SJCRH30 (cell line): ENCODE results near the gene GNAI3. TPM values are rescaled to one million over a fixed set of nuclear protein-coding genes. Genes with fewer than 3 reads are reported as not detected.
A peak's percentile ranks its signal among the peaks of the same experiment; 100 is the strongest.

ENCODE experiments used
- DNase-seq, 2 experiments: peaks; one replicate each; pipeline ENCODE4 v3.0.0-alpha.2; 2015 to 2020
- H3K27ac ChIP-seq: fragments of 250-450 bp; sonication (Bioruptor Pico); 2 replicates; pipeline ENCODE4 v1.5.1; 2020; ENCODE audit warnings: mild to moderate bottlenecking, moderate library complexity
- H3K27me3 ChIP-seq: fragments of 250-450 bp; sonication (Bioruptor Pico); 2 replicates; pipeline ENCODE4 v1.5.1; 2020; ENCODE audit warnings: mild to moderate bottlenecking, moderate library complexity
- H3K36me3 ChIP-seq: fragments of 250-450 bp; sonication (Bioruptor Pico); 2 replicates; pipeline ENCODE4 v1.5.1; 2020; ENCODE audit warnings: mild to moderate bottlenecking, moderate library complexity
- H3K4me1 ChIP-seq: fragments of 250-450 bp; sonication (Bioruptor Pico); 2 replicates; pipeline ENCODE4 v1.5.1; 2020; ENCODE audit warnings: mild to moderate bottlenecking, moderate library complexity
- H3K4me3 ChIP-seq: fragments of 250-450 bp; sonication (Bioruptor Pico); 2 replicates; pipeline ENCODE4 v1.5.1; 2020; ENCODE audit warnings: mild to moderate bottlenecking, moderate library complexity
- H3K9me3 ChIP-seq: fragments of 250-450 bp; sonication (Bioruptor Pico); replicated peaks from 2 replicates; pipeline ENCODE4 v1.5.1; 2020; ENCODE audit warnings: mild to moderate bottlenecking, moderate library complexity
- total RNA-seq: library from RNA; depleted of rRNA; stranded (reverse); fragments of >200 nt; shearing (Covaris generic); gene quantifications from 2 replicates; pipeline ENCODE4 v1.2.3, GENCODE V29; 2014

Gene GNAI3
- total RNA-seq, 1 experiment from 2014 or later, result 13.4 TPM

DNA sequence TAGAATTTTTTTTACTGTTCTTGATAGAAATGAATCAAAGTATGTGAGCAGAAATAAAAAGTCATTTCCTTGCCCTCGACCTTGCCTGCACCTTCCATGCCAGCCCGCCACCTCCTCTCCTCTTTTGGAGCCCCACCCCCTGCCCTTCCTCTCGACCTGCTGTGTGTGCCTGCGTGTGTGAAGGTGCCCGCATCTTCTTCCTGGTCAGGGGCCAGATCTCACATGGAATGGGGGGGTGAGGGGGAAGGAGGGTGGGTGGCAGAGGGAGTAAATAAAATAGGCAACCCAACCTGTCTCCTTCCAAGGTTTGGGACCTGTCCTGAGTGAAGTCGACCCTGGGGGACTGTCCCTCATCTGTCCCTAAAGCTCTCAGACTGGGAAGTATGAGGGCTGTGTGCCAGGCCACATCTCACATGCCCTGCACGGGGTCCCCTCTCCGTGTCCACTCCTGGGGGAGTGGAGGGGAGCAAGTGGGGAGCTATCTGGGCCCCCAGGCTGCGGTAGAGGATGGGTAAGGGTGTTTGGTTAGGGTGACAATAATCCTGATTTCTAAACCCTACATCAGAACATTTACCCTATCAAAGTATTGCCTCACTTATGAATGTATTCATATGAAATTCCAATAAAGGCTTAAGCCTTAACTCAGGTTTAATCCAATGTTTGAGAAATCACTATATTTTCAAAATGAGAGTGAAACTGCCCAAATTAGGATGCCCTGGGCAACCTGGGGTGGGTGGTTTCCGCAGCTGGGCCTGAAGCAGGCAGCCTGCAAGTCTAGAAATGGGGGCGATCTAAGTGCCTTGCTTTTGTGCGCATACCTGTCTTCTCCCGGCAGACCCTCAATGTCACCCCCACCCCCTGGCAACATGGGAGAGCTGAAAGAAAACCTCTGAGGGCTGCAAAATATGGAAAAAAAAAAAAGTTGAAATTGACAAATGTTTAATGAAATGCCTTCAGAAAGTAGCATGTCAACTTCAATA lies 86.6 kb downstream of the GNAI3 start:
- H3K9me3 ChIP-seq, result no peaks in the 10 kb centered on the region
- H3K27me3 ChIP-seq, result no peaks in the 10 kb centered on the region
- no peak overlapping the region for H3K27ac ChIP-seq
- H3K4me3 ChIP-seq, result no peak overlapping the region
- DNase-seq, result no peak
- peaks cover 26% of the 10 kb centered on the region for H3K4me1 ChIP-seq
- peaks cover 4% of the 10 kb centered on the region for H3K36me3 ChIP-seq

DNA sequence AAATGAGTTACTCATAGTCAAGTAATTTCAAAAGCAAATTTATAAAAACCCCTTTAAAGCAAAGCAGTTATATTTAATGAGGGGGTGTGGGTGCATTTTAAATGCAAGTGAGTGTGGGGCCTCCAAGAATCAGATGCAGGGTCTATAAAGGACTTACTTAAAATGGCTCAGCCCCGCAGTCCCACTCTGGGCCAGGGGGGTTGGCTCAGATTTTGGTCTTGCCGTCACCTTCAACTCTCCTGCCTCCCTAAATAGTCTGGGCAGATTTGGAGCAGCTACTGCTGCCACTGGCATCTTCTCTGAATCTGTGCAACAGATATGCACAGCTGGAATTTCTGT lies 87.4 kb downstream of the GNAI3 start:
- Histone ChIP-seq H3K27ac (no peak overlapping the region), H3K27me3 (0 out of 2 replicates have a peak, but pooled peaks cover 3% of the 10 kb centered on the region), H3K36me3 (peaks cover 4% of the 10 kb centered on the region)

DNA sequence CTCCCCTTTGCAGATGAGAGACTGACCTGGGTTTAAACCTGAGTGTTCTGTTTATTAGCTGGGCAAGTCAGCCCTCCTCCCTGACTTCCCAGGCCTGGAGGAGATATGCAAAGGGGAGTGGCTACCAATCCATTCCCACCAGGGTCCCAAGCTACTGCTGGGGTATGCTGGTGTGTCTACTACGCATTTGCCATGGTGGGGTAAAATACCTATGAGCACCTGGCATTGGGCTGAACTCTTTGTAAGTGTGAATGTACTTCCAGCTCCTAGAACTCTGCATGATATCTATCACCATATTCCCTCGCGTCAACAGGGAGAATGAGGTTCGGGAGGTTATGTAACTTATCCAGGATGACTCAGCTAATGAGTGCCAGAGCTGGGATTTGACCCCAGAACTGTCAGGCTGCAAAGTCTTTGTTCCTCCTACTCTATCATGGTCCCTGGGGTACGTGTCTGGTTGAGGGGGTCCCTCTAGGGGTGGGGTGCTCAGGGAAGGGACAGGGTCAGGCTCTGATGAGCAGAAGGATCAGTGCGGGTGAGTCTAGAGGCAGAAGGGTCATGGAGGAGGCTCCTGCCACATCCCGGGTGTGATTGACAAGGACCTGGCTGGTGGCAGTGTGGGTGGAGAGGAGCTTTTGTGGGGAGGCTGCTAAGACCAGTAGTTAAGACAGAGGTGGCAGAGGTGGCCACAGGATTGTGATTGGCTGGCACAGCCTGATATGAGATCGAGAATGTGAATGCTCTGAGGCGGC lies 88.0 kb downstream of the GNAI3 start:
- no peak overlapping the region for H3K27ac ChIP-seq

More for the DNA sequence above, 87.4 kb downstream of the GNAI3 start:
- no peaks in the 10 kb centered on the region for H3K9me3 ChIP-seq
- peaks cover 26% of the 10 kb centered on the region for H3K4me1 ChIP-seq
- H3K4me3 ChIP-seq, result no peak overlapping the region
- DNase-seq, result no peak

DNA sequence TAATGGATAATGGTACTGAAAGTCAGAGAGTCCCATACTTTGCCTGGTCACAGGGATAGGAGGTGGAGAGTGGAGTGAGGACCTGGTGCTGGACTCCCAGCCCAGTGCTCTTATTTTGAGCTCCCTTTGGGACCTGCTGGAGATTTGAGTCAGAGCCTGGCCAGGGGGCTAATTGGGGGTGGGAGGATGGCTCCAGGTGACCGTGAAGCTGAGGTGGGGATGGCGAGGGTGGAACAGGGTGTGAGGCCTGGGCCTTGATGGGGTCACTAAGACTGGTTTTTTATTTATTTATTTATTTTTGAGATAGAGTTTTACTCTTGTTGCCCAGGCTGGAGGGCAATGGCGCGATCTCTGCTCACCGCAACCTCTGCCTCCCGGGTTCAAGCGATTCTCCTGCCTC lies 89.0 kb downstream of the GNAI3 start:
- Histone ChIP-seq H3K4me1 (peaks cover 19% of the 10 kb centered on the region), H3K27ac (no peak overlapping the region), H3K4me3 (no peak overlapping the region), H3K9me3 (no peaks in the 10 kb centered on the region), H3K36me3 (no peaks in the 10 kb centered on the region), H3K27me3 (0 out of 2 replicates have a peak, but pooled peaks cover 3% of the 10 kb centered on the region)
- no peak for DNase-seq

More for the DNA sequence above, 88.0 kb downstream of the GNAI3 start:
- peaks cover 26% of the 10 kb centered on the region for H3K4me1 ChIP-seq
- H3K9me3 ChIP-seq, result no peaks in the 10 kb centered on the region
- 0 out of 2 replicates have a peak, but pooled peaks cover 3% of the 10 kb centered on the region for H3K27me3 ChIP-seq
- H3K4me3 ChIP-seq, result no peak overlapping the region
- DNase-seq, result no peak
- no peaks in the 10 kb centered on the region for H3K36me3 ChIP-seq

DNA sequence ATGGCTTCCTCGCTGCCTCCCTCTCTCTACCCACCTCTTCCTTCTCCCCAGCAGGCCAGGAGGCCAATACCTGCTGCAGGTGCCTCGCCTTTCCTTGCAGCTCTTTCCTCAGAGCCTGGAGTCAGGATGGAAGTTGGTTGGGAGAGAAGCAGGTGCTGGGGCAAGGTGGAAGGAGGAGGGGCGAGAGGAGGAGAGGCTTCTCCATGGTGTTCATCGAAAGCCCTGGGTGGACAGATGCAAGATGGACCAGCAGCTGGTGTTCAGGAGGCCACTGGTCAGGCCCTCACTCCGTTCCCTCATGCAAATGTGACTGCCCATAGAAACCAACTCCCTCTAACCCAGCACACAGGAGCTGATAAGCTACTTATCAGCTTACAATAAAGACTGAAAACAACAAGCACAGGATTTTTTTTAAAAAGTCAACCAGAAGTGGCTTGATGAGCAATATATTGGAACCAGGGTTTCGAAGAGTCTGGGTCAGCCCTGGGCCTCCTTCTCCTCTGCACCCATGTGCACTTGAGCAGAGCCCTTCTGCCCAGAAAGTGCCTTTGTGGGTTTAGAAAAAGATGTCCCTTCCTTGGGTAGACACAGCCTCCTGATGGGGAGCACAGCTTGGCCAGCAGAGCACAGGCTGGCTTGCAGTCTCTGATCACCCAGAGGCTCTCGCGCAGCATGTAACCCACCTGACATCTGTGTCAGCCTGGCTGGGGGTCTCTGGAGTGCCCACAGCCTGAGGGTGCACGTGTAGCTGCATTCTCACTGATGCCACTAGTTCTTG lies 90.8 kb downstream of the GNAI3 start:
- DNase-seq, result no peak
- H3K27me3 ChIP-seq, result 0 out of 2 replicates have a peak, but pooled peaks cover 7% of the 10 kb centered on the region
- no peaks in the 10 kb centered on the region for H3K36me3 ChIP-seq
- no peak overlapping the region for H3K27ac ChIP-seq
- no peak overlapping the region for H3K4me3 ChIP-seq
- H3K9me3 ChIP-seq, result no peaks in the 10 kb centered on the region
- H3K4me1 ChIP-seq, result peaks cover 14% of the 10 kb centered on the region

DNA sequence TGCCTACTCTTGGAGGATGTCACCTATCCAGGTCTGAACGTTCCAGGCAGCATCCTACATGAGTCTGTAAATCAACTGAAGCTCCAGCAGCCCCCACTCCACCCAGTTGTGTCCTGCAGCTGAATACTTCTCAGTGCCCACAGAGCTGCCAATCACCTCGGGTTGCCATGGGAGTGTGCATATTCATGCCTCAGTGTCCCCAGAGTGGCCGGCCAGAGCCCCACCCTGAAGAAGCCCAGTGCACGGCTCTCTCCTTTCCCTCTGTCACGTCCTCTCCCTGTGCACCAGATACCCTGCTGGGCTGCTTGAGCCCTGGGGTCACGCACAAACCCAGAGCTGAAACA lies 91.4 kb downstream of the GNAI3 start:
- H3K9me3 ChIP-seq, result no peaks in the 10 kb centered on the region
- no peak overlapping the region for H3K27ac ChIP-seq
- DNase-seq, result no peak
- 0 out of 2 replicates have a peak, but pooled peaks cover 7% of the 10 kb centered on the region for H3K27me3 ChIP-seq
- peaks cover 17% of the 10 kb centered on the region for H3K4me1 ChIP-seq
- H3K36me3 ChIP-seq, result no peaks in the 10 kb centered on the region
- H3K4me3 ChIP-seq, result no peak overlapping the region

DNA sequence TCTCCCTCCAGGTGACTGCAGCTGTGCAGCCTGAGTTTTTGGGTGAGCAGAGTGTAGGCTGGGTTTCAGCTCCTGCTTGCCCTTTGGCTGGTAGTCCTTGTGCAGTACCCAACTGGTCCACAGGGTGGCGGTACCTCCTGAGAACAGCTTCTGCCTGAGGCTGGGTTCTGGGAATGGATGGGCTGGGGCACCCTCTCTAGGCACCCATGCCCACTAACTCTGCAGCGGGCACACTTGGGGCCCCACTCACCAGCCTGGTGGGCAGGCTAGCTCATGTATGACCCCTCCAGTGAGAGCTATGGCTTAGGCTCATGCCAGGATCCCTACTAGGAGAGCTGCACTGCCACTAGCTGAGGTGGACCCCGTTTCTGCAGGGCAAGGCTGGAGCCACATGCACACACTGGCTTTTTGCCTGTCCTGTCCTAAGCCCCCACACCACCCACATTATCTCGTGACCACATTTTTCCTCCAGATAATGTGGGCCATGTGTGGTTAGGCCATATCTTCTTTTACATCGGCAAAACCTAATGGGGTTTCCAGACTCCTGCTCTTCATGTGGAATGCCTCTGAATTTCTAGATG lies 92.0 kb downstream of the GNAI3 start:
- no peaks in the 10 kb centered on the region for H3K9me3 ChIP-seq
- peak; percentile 79 to 85 for DNase-seq
- H3K4me1 ChIP-seq, result peaks cover 19% of the 10 kb centered on the region
- H3K27me3 ChIP-seq, result 0 out of 2 replicates have a peak, but pooled peaks cover 7% of the 10 kb centered on the region
- no peak overlapping the region for H3K27ac ChIP-seq
- H3K36me3 ChIP-seq, result no peaks in the 10 kb centered on the region
- no peak overlapping the region for H3K4me3 ChIP-seq

DNA sequence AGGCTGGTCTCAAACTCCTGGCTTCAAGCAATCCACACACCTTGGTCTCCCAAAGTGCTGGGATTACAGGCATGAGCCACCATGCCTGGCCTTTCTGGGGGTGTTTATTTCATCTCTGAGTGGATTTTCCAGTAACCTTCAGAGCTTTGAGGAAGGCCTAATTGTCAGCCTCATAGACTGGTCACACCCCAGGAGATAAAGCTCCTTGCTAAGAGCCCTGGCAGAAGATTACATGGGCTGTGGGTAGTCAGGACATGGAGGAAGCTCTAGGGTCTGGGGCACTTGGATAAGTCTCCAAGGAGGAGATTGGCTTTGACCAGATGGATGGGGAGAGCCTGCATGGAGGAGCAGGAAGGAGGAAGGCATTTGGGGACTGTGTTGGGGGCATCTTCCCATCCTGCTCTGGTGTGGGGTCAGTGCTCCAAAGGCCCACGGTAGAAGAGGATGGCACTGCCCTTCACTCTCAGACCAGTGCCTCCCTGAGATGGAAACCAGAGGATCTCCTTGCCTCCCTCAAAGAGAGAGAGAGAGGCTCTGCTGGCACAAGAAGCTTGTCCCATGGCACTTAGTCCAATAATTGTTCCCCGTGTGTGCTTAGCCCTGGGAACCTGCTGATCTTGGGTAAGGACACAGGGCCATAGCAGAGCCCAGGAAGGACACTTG lies 92.8 kb downstream of the GNAI3 start:
- H3K36me3 ChIP-seq, result no peaks in the 10 kb centered on the region
- peaks cover 13% of the 10 kb centered on the region for H3K4me1 ChIP-seq
- no peak for DNase-seq
- 0 out of 2 replicates have a peak, but pooled peaks cover 7% of the 10 kb centered on the region for H3K27me3 ChIP-seq
- no peak overlapping the region for H3K4me3 ChIP-seq
- no peaks in the 10 kb centered on the region; the same call in 1 of the 2 replicates for H3K9me3 ChIP-seq
- no peak overlapping the region for H3K27ac ChIP-seq

DNA sequence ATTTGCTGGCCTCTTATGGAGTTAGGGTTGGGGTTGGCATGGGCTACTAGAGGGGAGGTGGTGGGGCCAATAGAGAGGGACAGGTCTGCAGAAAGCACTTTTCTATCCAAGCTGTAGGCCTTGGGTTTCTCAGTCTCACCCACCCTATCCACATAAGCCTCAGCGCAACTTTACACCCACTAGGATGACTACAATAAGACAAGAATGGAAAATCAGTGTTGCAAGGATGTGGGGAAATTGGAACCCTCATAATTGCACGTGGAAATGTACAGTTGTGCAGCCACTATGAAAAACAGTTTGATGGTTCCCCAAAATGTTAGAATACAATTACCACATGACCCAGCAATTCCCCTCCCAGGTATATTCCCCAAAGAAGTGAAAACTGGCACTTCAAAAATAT lies 93.4 kb downstream of the GNAI3 start:
- Histone ChIP-seq H3K36me3 (no peaks in the 10 kb centered on the region), H3K27ac (no peak overlapping the region), H3K4me3 (no peak overlapping the region), H3K4me1 (peaks cover 6% of the 10 kb centered on the region), H3K27me3 (0 out of 2 replicates have a peak, but pooled peaks cover 7% of the 10 kb centered on the region), H3K9me3 (no peaks in the 10 kb centered on the region; the same call in 1 of the 2 replicates)
- DNase-seq, result no peak

DNA sequence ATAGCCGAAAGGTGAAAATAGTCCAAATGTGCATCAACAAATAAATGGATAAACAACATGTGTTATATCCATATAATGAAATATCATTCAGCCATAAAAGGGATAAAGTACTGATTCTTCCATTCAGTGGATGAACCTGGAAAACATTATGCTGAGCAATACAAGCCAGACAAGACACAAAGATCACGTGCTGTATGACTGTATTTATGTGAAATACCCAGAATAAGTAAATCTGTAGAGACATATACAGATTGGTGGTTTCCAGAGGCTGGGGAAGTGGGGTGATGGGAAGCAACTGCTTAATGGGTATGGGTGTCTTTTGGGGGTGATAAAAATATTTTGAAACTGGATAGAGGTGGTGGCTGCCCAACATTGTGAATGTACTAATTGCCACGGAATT lies 94.2 kb downstream of the GNAI3 start:
- DNase-seq, result no peak
- Histone ChIP-seq H3K27ac (no peak overlapping the region), H3K4me3 (no peak overlapping the region), H3K4me1 (0 out of 2 replicates have a peak, but pooled peaks cover 5% of the 10 kb centered on the region), H3K27me3 (0 out of 2 replicates have a peak, but pooled peaks cover 7% of the 10 kb centered on the region), H3K36me3 (no peaks in the 10 kb centered on the region), H3K9me3 (no peaks in the 10 kb centered on the region; the same call in 1 of the 2 replicates)

DNA sequence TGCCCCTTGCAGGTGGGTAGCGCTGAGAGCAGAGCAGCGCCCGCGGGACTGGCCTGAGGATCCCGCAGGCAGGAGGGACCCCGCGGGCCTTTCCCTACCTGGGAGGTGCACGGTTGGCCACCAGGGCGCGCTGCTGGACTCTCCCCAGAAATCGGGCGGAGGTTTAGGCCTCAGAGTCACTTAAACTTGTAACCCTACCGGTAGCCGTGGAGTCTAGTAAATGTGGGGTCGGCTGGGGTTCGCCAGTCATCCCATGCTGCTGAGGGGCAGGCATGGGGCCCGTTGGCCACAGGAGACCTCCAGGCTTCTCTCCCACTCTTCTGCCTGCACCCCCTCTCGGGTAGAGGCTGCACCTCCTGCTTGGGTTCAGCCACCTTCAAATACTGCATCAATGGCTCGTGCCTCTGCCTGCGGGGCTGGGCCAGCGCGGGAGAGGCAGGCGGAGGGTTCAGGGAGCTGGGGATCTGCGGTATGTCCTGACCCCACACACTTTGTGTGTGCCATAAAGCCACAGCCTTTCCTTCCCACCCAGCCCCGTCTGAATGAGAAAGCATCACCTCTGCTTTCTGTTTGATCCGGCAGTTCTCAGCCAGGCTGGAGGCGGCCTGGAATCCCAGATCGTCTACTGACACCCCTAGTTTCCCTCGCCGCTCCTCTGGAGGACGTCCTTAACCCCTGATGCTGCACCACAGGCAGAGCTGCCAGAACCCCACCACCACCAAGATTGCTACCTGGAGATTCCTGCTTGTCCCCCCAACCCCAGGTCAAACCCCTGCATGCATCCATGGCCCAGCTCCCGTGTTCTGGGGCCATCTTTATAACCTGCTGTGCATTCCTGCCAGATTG lies 95.2 kb downstream of the GNAI3 start:
- H3K27me3 ChIP-seq, result 0 out of 2 replicates have a peak, but pooled peaks cover 7% of the 10 kb centered on the region
- H3K9me3 ChIP-seq, result no peaks in the 10 kb centered on the region; the same call in 1 of the 2 replicates
- 0 out of 2 replicates have a peak, but pooled peaks cover 5% of the 10 kb centered on the region for H3K4me1 ChIP-seq
- H3K4me3 ChIP-seq, result peak overlapping the region; percentile 30
- DNase-seq, result peak; percentile 80 to 85
- no peak overlapping the region for H3K27ac ChIP-seq
- H3K36me3 ChIP-seq, result no peaks in the 10 kb centered on the region

DNA sequence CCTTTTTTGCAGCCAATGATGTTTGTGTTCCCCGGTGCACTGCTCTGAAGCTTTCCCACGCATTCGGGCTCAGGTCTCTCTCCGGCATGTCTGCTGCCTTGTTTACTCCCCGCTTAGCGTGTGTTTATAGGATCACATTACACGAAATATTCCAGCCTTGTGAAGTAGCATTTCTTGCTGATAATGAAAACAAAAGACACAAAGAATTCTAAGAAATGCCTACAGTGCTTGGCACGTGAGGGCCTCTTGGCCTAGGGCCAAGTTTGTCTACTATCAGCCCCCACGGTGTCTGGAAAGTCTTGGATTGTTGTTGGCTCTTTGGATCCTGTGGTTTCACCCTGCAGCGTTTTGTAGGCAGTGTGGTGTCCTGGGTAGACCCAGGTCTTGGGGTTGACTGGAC lies 96.3 kb downstream of the GNAI3 start:
- Histone ChIP-seq H3K36me3 (no peaks in the 10 kb centered on the region), H3K27me3 (0 out of 2 replicates have a peak, but pooled peaks cover 7% of the 10 kb centered on the region), H3K4me1 (0 out of 2 replicates have a peak, but pooled peaks cover 5% of the 10 kb centered on the region), H3K4me3 (no peak overlapping the region), H3K27ac (no peak overlapping the region), H3K9me3 (peaks cover 2% of the 10 kb centered on the region; the same call in 1 of the 2 replicates)
- DNase-seq, result peak in 1 of 2 experiments; percentile 60
